Measurements from ENCODE around the gene FBXW5.
A peak's percentile ranks its signal among the peaks of the same experiment; 100 is the strongest.

Gene FBXW5

DNA sequence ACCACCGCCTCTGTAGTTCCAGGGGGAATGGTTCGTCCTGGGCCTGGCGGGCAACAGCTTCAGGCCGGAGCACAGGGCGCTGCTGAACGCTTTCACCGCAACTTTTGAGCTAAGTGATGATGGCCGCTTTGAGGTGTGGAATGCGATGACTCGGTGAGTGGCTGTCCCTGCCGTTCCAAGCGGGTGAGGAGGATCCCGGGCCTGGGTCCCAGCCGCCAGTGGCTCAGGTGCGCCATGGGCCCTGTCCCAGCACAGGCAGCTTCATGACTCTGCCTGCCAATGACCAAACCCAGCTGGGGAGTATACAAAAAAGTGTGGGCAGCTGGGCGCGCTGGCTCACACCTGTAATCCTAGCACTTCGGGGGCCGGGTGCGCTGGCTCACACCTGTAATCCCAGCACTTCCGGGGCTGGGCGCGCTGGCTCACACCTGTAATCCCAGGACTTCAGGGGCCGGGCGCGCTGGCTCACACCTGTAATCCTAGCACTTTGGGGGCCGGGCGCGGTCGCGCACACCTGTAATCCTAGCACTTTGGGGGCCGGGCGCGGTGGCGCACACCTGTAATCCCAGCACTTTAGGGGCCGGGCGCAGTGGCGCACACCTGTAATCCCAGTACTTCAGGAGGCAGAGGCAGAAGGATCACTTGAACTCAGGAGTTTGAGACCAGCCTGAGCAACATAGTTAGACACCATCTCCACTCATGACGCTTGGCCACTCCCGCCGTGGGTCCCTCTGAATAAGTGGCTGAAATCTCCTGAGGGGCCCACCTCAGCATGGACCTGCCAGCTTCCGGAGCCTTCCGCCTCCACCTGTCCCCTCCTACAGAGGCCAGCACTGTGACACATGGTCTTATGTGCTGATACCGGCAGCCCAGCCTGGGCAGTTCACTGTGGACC, 8.6 kb upstream of the FBXW5 start:
- no peak for ATAC-seq (ENCODE audit: low read depth)
- Mint-ChIP-seq H3K9me3 (peaks cover 4% of the 10 kb centered on the region), H3K27ac (no peak overlapping the region), H3K4me3 (no peak overlapping the region), H3K36me3 (peaks cover 4% of the 10 kb centered on the region), H3K4me1 (peaks cover 7% of the 10 kb centered on the region), H3K27me3 (peaks cover 12% of the 10 kb centered on the region)
- DNase-seq (ENCODE audit: low spot score in 2 of 2), result no peak

- Mint-ChIP-seq H3K27me3 (peaks cover 12% of the 10 kb centered on the region), H3K27ac (no peak overlapping the region), H3K36me3 (peaks cover 4% of the 10 kb centered on the region), H3K4me1 (peaks cover 7% of the 10 kb centered on the region), H3K9me3 (peaks cover 4% of the 10 kb centered on the region), H3K4me3 (no peak overlapping the region)
- DNase-seq (ENCODE audit: low spot score in 2 of 2) (no peak), ATAC-seq (ENCODE audit: low read depth) (no peak)
These were observed 7.8 kb upstream of the FBXW5 start for GRCh38 chr9:136952321-136952850.

GRCh38 chr9:136951541-136952320, 7.2 kb upstream of the FBXW5 start, which contains the start of gene LCN12:
TSS of gene LCN12 (plus strand) at chr9:136952273. CDS start at chr9:136952328, 55 bp downstream.
- no peak within 1 kb of the TSS for H3K27ac Mint-ChIP-seq
- DNase-seq (ENCODE audit: low spot score in 2 of 2) (no peak), ATAC-seq (ENCODE audit: low read depth) (no peak)
- H3K27me3 Mint-ChIP-seq, result peaks cover 11% of the 10 kb centered on the region
- peaks cover 6% of the 10 kb centered on the region for H3K4me1 Mint-ChIP-seq
- H3K4me3 Mint-ChIP-seq, result no peak within 1 kb of the TSS
- H3K9me3 Mint-ChIP-seq, result peaks cover 3% of the 10 kb centered on the region
- H3K36me3 Mint-ChIP-seq, result peaks cover 3% of the 10 kb centered on the region

DNA sequence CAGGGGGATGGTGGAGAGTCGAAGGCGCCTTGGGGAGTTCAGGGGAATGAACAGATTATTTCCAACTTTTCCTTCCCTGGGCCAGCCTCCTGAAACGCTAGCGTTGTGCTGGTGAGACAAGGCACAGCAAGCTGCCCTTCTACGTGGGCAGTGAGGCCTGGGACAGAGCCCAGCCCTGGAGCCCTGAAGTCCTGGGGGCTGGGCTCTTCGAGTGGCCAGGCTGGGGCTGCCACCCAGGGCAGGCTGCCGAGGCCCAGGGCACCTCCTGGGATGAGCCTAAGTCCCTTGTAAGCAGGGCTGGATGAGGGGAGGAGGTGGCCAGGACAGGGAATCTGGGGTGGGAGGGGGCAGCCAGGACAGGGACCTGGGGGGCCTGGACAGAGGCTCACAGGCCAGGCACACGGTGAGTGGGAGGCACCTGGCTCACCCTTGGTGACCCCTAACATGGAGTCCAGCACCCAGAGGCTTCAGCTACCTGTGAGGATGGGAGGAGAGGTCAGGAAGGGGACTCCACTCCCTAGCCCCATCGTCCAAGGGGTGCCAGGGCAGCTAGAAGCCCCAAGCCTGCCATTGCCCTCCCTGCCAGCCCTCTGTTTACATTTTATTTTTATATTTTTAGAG, 6.2 kb upstream of the FBXW5 start:
- H3K4me1 Mint-ChIP-seq, result peaks cover 3% of the 10 kb centered on the region
- no peak overlapping the region for H3K27ac Mint-ChIP-seq
- peaks cover 7% of the 10 kb centered on the region for H3K27me3 Mint-ChIP-seq
- no peaks in the 10 kb centered on the region for H3K36me3 Mint-ChIP-seq
- no peak for DNase-seq (ENCODE audit: low spot score in 2 of 2)
- peak overlapping the region; percentile 83 for H3K4me3 Mint-ChIP-seq
- H3K9me3 Mint-ChIP-seq, result no peaks in the 10 kb centered on the region
- ATAC-seq (ENCODE audit: low read depth), result no peak

DNA sequence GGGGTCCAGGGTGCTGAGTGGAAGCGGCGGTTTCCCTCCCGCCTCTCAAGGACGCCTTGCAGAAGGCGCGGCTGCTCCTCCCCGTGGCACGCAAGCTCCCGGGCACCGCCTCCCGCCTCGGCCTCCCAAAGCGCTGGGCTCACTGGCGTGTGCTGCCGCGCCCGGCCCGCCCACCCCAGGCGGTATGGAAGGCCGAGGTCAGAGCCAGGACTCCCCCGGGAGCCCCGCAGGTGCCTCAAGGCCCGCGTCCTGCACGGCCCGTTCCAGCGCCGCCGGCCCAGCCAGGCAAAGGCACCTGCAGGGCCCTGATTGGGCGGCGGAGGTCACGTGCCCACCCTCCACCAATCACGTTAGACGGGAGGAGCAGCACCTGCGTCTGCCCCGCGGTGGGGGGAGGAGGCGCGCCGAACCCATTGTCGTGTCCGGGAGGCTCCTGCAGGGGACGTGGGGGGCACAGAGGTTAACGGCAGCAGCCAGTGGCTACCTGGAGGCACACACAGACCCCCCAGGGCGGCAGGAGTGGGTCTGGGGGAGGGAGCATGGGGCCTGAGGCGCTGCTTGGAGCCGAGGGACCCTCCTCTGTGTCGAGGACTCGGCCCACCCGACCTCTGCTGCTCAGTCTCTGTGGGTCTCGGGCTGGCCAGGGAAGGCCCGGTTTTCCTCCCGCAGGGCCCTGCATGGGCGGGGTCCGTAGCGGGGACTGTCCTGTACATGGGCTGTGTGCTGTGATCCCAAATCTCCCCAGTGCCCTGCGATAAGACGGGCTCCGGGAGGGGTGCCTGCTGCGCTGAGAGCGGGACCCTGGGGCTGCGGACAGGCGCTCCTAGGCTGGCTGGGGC, 5.5 kb upstream of the FBXW5 start:
- Mint-ChIP-seq H3K4me1 (peaks cover 3% of the 10 kb centered on the region), H3K27me3 (peaks cover 4% of the 10 kb centered on the region), H3K9me3 (no peaks in the 10 kb centered on the region), H3K36me3 (no peaks in the 10 kb centered on the region), H3K27ac (peak overlapping the region; percentile 75), H3K4me3 (peak overlapping the region; percentile 86)
- DNase-seq (ENCODE audit: low spot score in 2 of 2), result peak; percentile 94 to 96
- ATAC-seq (ENCODE audit: low read depth), result peak; percentile 97

- DNase-seq (ENCODE audit: low spot score in 2 of 2) (no peak), ATAC-seq (ENCODE audit: low read depth) (no peak)
- Mint-ChIP-seq H3K4me1 (peaks cover 5% of the 10 kb centered on the region), H3K4me3 (peak overlapping the region; percentile 86), H3K27ac (peak overlapping the region; percentile 75), H3K36me3 (no peaks in the 10 kb centered on the region), H3K9me3 (no peaks in the 10 kb centered on the region), H3K27me3 (no peaks in the 10 kb centered on the region)
These were observed 4.8 kb upstream of the FBXW5 start for GRCh38 chr9:136949239-136949816.

GRCh38 chr9:136947955-136948510, 3.5 kb upstream of the FBXW5 start:
- no peaks in the 10 kb centered on the region for H3K9me3 Mint-ChIP-seq
- H3K27ac Mint-ChIP-seq, result no peak overlapping the region
- peaks cover 5% of the 10 kb centered on the region for H3K4me1 Mint-ChIP-seq
- H3K27me3 Mint-ChIP-seq, result no peaks in the 10 kb centered on the region
- no peak for ATAC-seq (ENCODE audit: low read depth)
- no peaks in the 10 kb centered on the region for H3K36me3 Mint-ChIP-seq
- DNase-seq (ENCODE audit: low spot score in 2 of 2), result no peak
- peak overlapping the region; percentile 17 for H3K4me3 Mint-ChIP-seq

DNA sequence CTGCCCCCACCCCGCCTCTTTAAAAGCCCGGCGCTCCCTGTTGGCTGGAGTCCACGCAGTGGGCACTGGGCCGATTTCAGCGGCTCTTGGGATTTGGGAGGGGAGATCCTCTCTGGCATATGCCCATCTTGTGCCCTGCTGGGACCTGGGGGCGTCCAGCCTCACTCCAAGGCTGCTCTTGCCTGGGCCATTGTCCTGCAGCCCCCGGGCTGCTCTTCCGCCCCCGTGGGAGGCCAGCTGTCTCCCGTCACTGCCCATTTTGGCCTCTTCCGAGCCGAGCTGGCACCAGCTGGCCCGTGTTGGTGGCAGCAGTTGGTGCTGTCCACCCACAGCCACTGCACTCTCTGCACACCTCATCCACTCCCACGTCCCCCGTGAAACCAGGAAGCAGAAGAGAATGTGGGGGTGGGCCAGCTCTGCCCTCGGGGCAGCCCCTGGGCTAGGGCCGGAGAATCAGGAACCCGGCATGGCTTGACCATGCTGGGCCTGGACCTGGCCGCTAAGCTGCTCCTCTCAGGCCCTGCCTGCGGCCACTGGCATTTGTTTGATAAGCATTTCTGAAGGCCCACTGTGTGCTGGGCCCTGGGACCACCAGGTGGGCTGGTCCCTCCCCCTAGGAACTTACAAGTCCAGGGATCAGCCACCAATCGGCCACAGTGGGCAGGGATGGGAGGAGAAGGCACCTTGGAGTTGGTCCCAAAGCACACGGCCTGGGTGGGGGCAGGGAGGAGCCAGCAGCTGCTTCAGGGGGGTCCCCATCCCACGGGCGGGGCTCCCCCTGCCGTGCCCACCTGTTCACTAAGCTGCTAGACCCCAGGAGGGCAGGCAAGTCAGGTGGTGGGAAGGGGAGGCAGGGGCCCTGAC, 2.7 kb upstream of the FBXW5 start:
- Mint-ChIP-seq H3K4me1 (peaks cover 5% of the 10 kb centered on the region), H3K4me3 (peak overlapping the region; percentile 24), H3K9me3 (no peaks in the 10 kb centered on the region), H3K27me3 (no peaks in the 10 kb centered on the region), H3K27ac (no peak overlapping the region), H3K36me3 (peaks cover 1% of the 10 kb centered on the region)
- no peak for DNase-seq (ENCODE audit: low spot score in 2 of 2)
- ATAC-seq (ENCODE audit: low read depth), result no peak

- DNase-seq (ENCODE audit: low spot score in 2 of 2), result no peak
- no peak overlapping the region for H3K4me3 Mint-ChIP-seq
- H3K36me3 Mint-ChIP-seq, result peaks cover 5% of the 10 kb centered on the region
- no peak for ATAC-seq (ENCODE audit: low read depth)
- H3K27ac Mint-ChIP-seq, result no peak overlapping the region
- no peaks in the 10 kb centered on the region for H3K9me3 Mint-ChIP-seq
- no peaks in the 10 kb centered on the region for H3K27me3 Mint-ChIP-seq
- peaks cover 5% of the 10 kb centered on the region for H3K4me1 Mint-ChIP-seq
These were observed 1.9 kb upstream of the FBXW5 start for GRCh38 chr9:136946228-136947027.

DNA sequence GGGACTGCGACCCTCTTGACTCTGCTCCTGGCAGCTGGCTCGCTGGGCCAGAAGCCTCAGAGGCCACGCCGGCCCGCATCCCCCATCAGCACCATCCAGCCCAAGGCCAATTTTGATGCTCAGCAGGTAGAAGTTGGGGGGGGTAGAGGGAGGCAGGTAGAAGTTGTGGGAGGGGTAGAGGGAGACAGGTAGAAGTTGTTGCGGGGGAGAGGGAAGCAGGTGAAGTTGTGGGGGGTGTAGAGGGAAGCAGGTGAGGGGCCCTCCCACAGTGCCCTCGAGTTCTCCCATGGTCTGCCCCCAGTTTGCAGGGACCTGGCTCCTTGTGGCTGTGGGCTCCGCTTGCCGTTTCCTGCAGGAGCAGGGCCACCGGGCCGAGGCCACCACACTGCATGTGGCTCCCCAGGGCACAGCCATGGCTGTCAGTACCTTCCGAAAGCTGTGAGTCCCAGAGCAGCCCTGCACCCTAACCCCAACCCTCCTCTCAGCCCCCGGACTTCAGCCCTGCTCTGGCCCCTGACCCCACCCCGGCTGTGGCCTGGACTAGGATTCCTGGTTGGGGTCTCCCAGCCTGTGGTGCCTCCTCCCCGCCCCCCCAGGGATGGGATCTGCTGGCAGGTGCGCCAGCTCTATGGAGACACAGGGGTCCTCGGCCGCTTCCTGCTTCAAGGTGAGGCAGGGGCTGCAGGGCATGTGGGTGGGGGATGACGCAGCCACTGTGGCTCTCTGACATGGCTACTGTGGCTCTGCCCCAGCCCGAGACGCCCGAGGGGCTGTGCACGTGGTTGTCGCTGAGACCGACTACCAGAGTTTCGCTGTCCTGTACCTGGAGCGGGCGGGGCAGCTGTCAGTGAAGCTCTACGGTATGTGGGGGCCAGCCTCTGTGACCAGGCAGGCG, 1.0 kb upstream of the FBXW5 start:
- ATAC-seq (ENCODE audit: low read depth), result no peak
- no peaks in the 10 kb centered on the region for H3K27me3 Mint-ChIP-seq
- H3K27ac Mint-ChIP-seq, result no peak overlapping the region
- no peak for DNase-seq (ENCODE audit: low spot score in 2 of 2)
- H3K9me3 Mint-ChIP-seq, result no peaks in the 10 kb centered on the region
- H3K4me3 Mint-ChIP-seq, result no peak overlapping the region
- H3K36me3 Mint-ChIP-seq, result peaks cover 8% of the 10 kb centered on the region
- H3K4me1 Mint-ChIP-seq, result peaks cover 5% of the 10 kb centered on the region

GRCh38 chr9:136944212-136944518, 373 bp downstream of the FBXW5 start:
- H3K4me3 Mint-ChIP-seq, result peak overlapping the region; percentile 84
- no peaks in the 10 kb centered on the region for H3K27me3 Mint-ChIP-seq
- ATAC-seq (ENCODE audit: low read depth) (peak; percentile 47), DNase-seq (ENCODE audit: low spot score in 2 of 2) (peak in 1 of 2 donors; percentile 29)
- H3K9me3 Mint-ChIP-seq, result no peaks in the 10 kb centered on the region
- peak overlapping the region; percentile 62 for H3K27ac Mint-ChIP-seq
- peaks cover 2% of the 10 kb centered on the region for H3K4me1 Mint-ChIP-seq
- H3K36me3 Mint-ChIP-seq, result peaks cover 12% of the 10 kb centered on the region

Measured in memory B cell (primary cell).